Right lobe of liver (tissue), 6 donors: Measurements from ENCODE around the gene TRPM3. TPM values are rescaled to one million over a fixed set of nuclear protein-coding genes. Genes with fewer than 3 reads are reported as not detected.
"Not testable (repeated sequence)": the region's sequence is repeated elsewhere in the genome, so short reads cannot be mapped to it uniquely, and the experiment has no call there.

Experiments
- ATAC-seq, 4 donors: fragments of 200-7000 bp; cut with Tn5 transposase; one replicate each; pipeline ENCODE4 v1.9.1; 2020; ENCODE audit warnings: mild to moderate bottlenecking in 4 of 4, moderate library complexity in 4 of 4
- DNase-seq, 3 donors: peaks; one replicate each; pipeline ENCODE4 v3.0.0-alpha.2; 2020
- H3K27ac ChIP-seq, 3 donors: fragments of 200-600 bp; one replicate each; pipeline ENCODE4 v1.8.0; 2022
- H3K27me3 ChIP-seq, 2 donors: fragments of 200-600 bp; one replicate each; pipeline ENCODE4 v1.8.0; 2022
- H3K36me3 ChIP-seq, 4 donors: fragments of 200-600 bp; sonication (generic) in 1 of 4; one replicate each; pipeline versions ENCODE4 v1.5.1 to v1.8.0; 2017 to 2022; ENCODE audit warnings: control low read depth in 1 of 4
- H3K4me1 ChIP-seq, 4 donors: fragments of 200-600 bp; sonication (generic) in 1 of 4; one replicate each; pipeline versions ENCODE4 v1.5.1 to v1.8.0; 2017 to 2022; ENCODE audit warnings: control low read depth in 1 of 4
- H3K4me3 ChIP-seq, 3 donors: fragments of 200-600 bp; one replicate each; pipeline ENCODE4 v1.8.0; 2022
- H3K9me3 ChIP-seq, 4 donors: fragments of 200-600 bp; sonication (generic) in 1 of 4; one replicate each; pipeline versions ENCODE4 v1.5.1 to v1.8.0; 2017 to 2022; ENCODE audit warnings: control low read depth in 1 of 4
- CTCF ChIP-seq, 4 donors: fragments of 200-600 bp in 3 of 4; fragments of 450-650 bp in 1 of 4; IDR thresholded peaks; one replicate each; pipeline versions ENCODE4 v1.5.1 to v1.8.0; 2016 to 2022; ENCODE audit warnings: antibody characterized with exemption in 4 of 4, mild to moderate bottlenecking in 2 of 4
- POLR2A ChIP-seq: fragments of 450-650 bp; IDR thresholded peaks from one replicate; pipeline ENCODE4 v1.6.1; 2017; ENCODE audit warnings: antibody characterized with exemption, mild to moderate bottlenecking
- WGBS: methylation state at CpG from one replicate; pipeline ENCODE4 v1.1.6; 2018; ENCODE audit warnings: low coverage, low lambda C conversion rate; ENCODE audit not compliant: insufficient coverage; ENCODE audit errors: missing lambda C conversion rate; 5-methylcytosine and 5-hydroxymethylcytosine counted together
- intact Hi-C, 2 donors: fragments of 100-400 bp; cut with DNase I; formaldehyde crosslinking; loops; one replicate each; pipeline versions ENCODE4 v1.11.2 to v1.14.1; 2022
- total RNA-seq, 6 experiments: library from RNA; depleted of rRNA in 2 of 6; stranded (reverse); fragments of >200 nt in 2 of 6; fragmentation: NEBNext Ultra II Directional in 3 of 6; extraction: Animal tissue kit (Norgen Biotek cat#: 25700) in 3 of 6; gene quantifications; one replicate each; pipeline versions ENCODE4 v1.1.0 to v1.2.4, GENCODE V29; 2016 to 2023
- donor health status: DM: no; HTN: yes; CAD: no.
- donor health status: DM: no; HTN: no; CAD: no.
- donor health status: DM: no; HTN: no; CAD: no.
- donor health status: DM: no; HTN: yes; CAD: no.
- donor health status: DM: no; HTN: yes; CAD: no.

The TRPM3 gene
- total RNA-seq, 6 experiments from 2014 or later = 0.26 to 0.56 (median 0.39) TPM

GRCh38 chr9:70749066-70749465 lies 372.4 kb downstream of the TRPM3 start:
- ATAC-seq (no peak), DNase-seq (no peak)
- H3K4me3 ChIP-seq = no peak overlapping the region
- H3K27ac ChIP-seq = no peak overlapping the region
- no peaks in the 10 kb centered on the region for H3K36me3 ChIP-seq
- no peaks in the 10 kb centered on the region for H3K4me1 ChIP-seq
- H3K9me3 ChIP-seq = no peaks in the 10 kb centered on the region
- intact Hi-C loops = no loop called here
- WGBS = 89% methylated on average over 2 of the region's 2 CpGs
- no peak for TF ChIP-seq CTCF (IDR thresholded peaks at IDR 0.05)
- TF ChIP-seq POLR2A = no peak
- H3K27me3 ChIP-seq = no peaks in the 10 kb centered on the region

GRCh38 chr9:70747261-70747718 lies 374.1 kb downstream of the TRPM3 start:
- TF ChIP-seq CTCF (IDR thresholded peaks at IDR 0.05) (no peak), POLR2A (no peak)
- no peak for DNase-seq

GRCh38 chr9:70746760-70747159 lies 374.7 kb downstream of the TRPM3 start:
- intact Hi-C loops = no loop called here
- H3K4me1 ChIP-seq = no peaks in the 10 kb centered on the region
- H3K4me3 ChIP-seq = no peak overlapping the region
- H3K36me3 ChIP-seq = no peaks in the 10 kb centered on the region
- no peak overlapping the region for H3K27ac ChIP-seq
- TF ChIP-seq CTCF (IDR thresholded peaks at IDR 0.05) (no peak), POLR2A (no peak)
- DNase-seq (no peak), ATAC-seq (no peak)
- H3K27me3 ChIP-seq = no peaks in the 10 kb centered on the region
- no peaks in the 10 kb centered on the region for H3K9me3 ChIP-seq

More at GRCh38 chr9:70747261-70747718, 374.1 kb downstream of the TRPM3 start:
- Histone ChIP-seq H3K9me3 (no peaks in the 10 kb centered on the region), H3K27ac (no peak overlapping the region), H3K36me3 (no peaks in the 10 kb centered on the region), H3K4me3 (no peak overlapping the region), H3K4me1 (no peaks in the 10 kb centered on the region), H3K27me3 (no peaks in the 10 kb centered on the region)
- WGBS = 42% methylated on average over 2 of the region's 2 CpGs
- no peak for ATAC-seq
- intact Hi-C loops = no loop called here

GRCh38 chr9:70746316-70746715 lies 375.1 kb downstream of the TRPM3 start:
- DNase-seq (no peak), ATAC-seq (no peak)
- H3K27me3 ChIP-seq = no peaks in the 10 kb centered on the region
- TF ChIP-seq POLR2A (no peak), CTCF (IDR thresholded peaks at IDR 0.05) (no peak)
- intact Hi-C loops = no loop called here
- no peak overlapping the region for H3K4me3 ChIP-seq
- H3K27ac ChIP-seq = no peak overlapping the region
- H3K9me3 ChIP-seq = no peaks in the 10 kb centered on the region
- 0% methylated on average over 1 of the region's 1 CpG for WGBS
- H3K36me3 ChIP-seq = no peaks in the 10 kb centered on the region
- no peaks in the 10 kb centered on the region for H3K4me1 ChIP-seq

GRCh38 chr9:70724794-70725193 lies 396.6 kb downstream of the TRPM3 start:
- H3K9me3 ChIP-seq, H3K4me3 ChIP-seq, H3K27me3 ChIP-seq, intact Hi-C loops, DNase-seq, H3K4me1 ChIP-seq, H3K27ac ChIP-seq, ATAC-seq, H3K36me3 ChIP-seq: not testable (repeated sequence)
- WGBS = no CpG with 5 or more reads among the region's 1 CpG

- WGBS = no CpG with 5 or more reads among the region's 1 CpG
- DNase-seq, intact Hi-C loops, H3K36me3 ChIP-seq, H3K4me3 ChIP-seq, H3K27ac ChIP-seq, H3K27me3 ChIP-seq, H3K9me3 ChIP-seq, ATAC-seq, H3K4me1 ChIP-seq: not testable (repeated sequence)
These were observed 397.4 kb downstream of the TRPM3 start for GRCh38 chr9:70724025-70724424.

- WGBS = no CpG with 5 or more reads among the region's 1 CpG
- H3K27me3 ChIP-seq, H3K27ac ChIP-seq, intact Hi-C loops, H3K9me3 ChIP-seq, H3K4me1 ChIP-seq, H3K4me3 ChIP-seq, ATAC-seq, DNase-seq, H3K36me3 ChIP-seq: not testable (repeated sequence)
These were observed 414.6 kb downstream of the TRPM3 start for GRCh38 chr9:70706797-70707196.
